Fibroblast of skin of abdomen (primary cell): Measurements from ENCODE around the gene SUFU.

ENCODE experiments used
- DNase-seq: peaks from one replicate; pipeline ENCODE4 v3.0.0-alpha.2; 2013

Gene SUFU

GRCh38 chr10:102675011-102675665 lies 171.4 kb downstream of the SUFU start:
- no peak for DNase-seq

GRCh38 chr10:102675666-102676533 lies 172.1 kb downstream of the SUFU start:
- peak; percentile 98 for DNase-seq

GRCh38 chr10:102676534-102677315 lies 173.0 kb downstream of the SUFU start:
- no peak for DNase-seq

- DNase-seq, result no peak
Observed at GRCh38 chr10:102677331-102678067, 173.7 kb downstream of the SUFU start.

- no peak for DNase-seq
Observed at GRCh38 chr10:102678068-102678400, 174.3 kb downstream of the SUFU start.

- peak; percentile 31 for DNase-seq
Observed at GRCh38 chr10:102678842-102679289, 175.1 kb downstream of the SUFU start.

- no peak for DNase-seq
Observed at GRCh38 chr10:102679596-102679995, 175.8 kb downstream of the SUFU start.

GRCh38 chr10:102681696-102682095 lies 177.9 kb downstream of the SUFU start:
- no peak for DNase-seq

GRCh38 chr10:102682416-102682815 lies 178.6 kb downstream of the SUFU start:
- DNase-seq, result no peak

- no peak for DNase-seq
Observed at GRCh38 chr10:102682981-102683380, 179.2 kb downstream of the SUFU start.
